CD14-positive monocyte (primary cell): ENCODE measurements around the gene MITF. TPM values are rescaled to one million over a fixed set of nuclear protein-coding genes. Genes with fewer than 3 reads are reported as not detected.

Experiments
- DNase-seq, 3 donors: peaks; one replicate each; pipeline ENCODE4 v3.0.0-alpha.2; 2011 to 2022
- H2AFZ ChIP-seq: 2 replicates; pipeline ENCODE4 v1.6.0; 2012; ENCODE audit warnings: mild to moderate bottlenecking, low read depth, low read length, inconsistent platforms; ENCODE audit not compliant: insufficient read depth, poor library complexity, severe bottlenecking
- H3K27ac ChIP-seq, 2 donors: 1 replicate in 1 of 2; 2 replicates in 1 of 2; pipeline ENCODE4 v1.5.1; 2012 to 2013; ENCODE audit warnings: low read length in 2 of 2, control low read depth in 1 of 2, inconsistent platforms in 1 of 2, low read depth in 1 of 2, mild to moderate bottlenecking in 1 of 2
- H3K27me3 ChIP-seq, 2 donors: one replicate each; pipeline versions ENCODE4 v1.6.0 to v1.6.1; 2011 to 2013; ENCODE audit warnings: low read length in 2 of 2; ENCODE audit not compliant: control insufficient read depth in 2 of 2, insufficient read depth in 2 of 2
- H3K36me3 ChIP-seq, 2 donors: replicated peaks in 1 of 2; 1 replicate in 1 of 2; 2 replicates in 1 of 2; pipeline versions ENCODE4 v1.5.1 to v1.6.1; 2012 to 2013; ENCODE audit warnings: low read length in 2 of 2, control low read depth in 1 of 2, inconsistent platforms in 1 of 2, mild to moderate bottlenecking in 1 of 2; ENCODE audit not compliant: insufficient read depth in 2 of 2, control insufficient read depth in 1 of 2
- H3K4me1 ChIP-seq, 2 donors: 1 replicate in 1 of 2; 2 replicates in 1 of 2; pipeline versions ENCODE4 v1.5.1 to v1.6.1; 2012 to 2013; ENCODE audit warnings: low read length in 2 of 2, control low read depth in 1 of 2, inconsistent platforms in 1 of 2, mild to moderate bottlenecking in 1 of 2, moderate library complexity in 1 of 2; ENCODE audit not compliant: insufficient read depth in 2 of 2, control insufficient read depth in 1 of 2
- H3K4me2 ChIP-seq: replicated peaks from 2 replicates; pipeline ENCODE3; 2012; ENCODE audit warnings: low read length, moderate library complexity, mild to moderate bottlenecking; ENCODE audit not compliant: poor library complexity, severe bottlenecking; ENCODE audit errors: extremely low read depth
- H3K4me3 ChIP-seq, 3 experiments: fragments of 200-600 bp in 1 of 3; sonication (generic) in 1 of 3; replicated peaks in 1 of 3; 1 replicate in 2 of 3; 2 replicates in 1 of 3; pipeline ENCODE4 v1.5.1; 2011 to 2013; ENCODE audit warnings: low read length in 3 of 3, mild to moderate bottlenecking in 3 of 3, control low read depth in 2 of 3, low read depth in 2 of 3, inconsistent platforms in 1 of 3, moderate library complexity in 1 of 3
- H3K79me2 ChIP-seq: 2 replicates; pipeline ENCODE4 v1.6.0; 2012; ENCODE audit warnings: mild to moderate bottlenecking, control low read depth, inconsistent platforms, low read length, moderate library complexity; ENCODE audit not compliant: insufficient read depth
- H3K9ac ChIP-seq: 2 replicates; pipeline ENCODE4 v1.6.0; 2017; ENCODE audit warnings: low read length, mild to moderate bottlenecking; ENCODE audit not compliant: insufficient read depth, poor library complexity, severe bottlenecking
- H3K9me3 ChIP-seq, 2 donors: replicated peaks in 1 of 2; 1 replicate in 1 of 2; 2 replicates in 1 of 2; pipeline versions ENCODE4 v1.5.1 to v1.6.1; 2012 to 2013; ENCODE audit warnings: low read length in 2 of 2, control low read depth in 1 of 2; ENCODE audit not compliant: control insufficient read depth in 1 of 2, insufficient read depth in 1 of 2
- H4K20me1 ChIP-seq: 2 replicates; pipeline ENCODE4 v1.6.0; 2012; ENCODE audit warnings: mild to moderate bottlenecking, low read length, control low read depth, moderate library complexity; ENCODE audit not compliant: insufficient read depth
- H3K27ac Mint-ChIP-seq, 7 donors: one replicate each; pipeline ENCODE4 v1.8.0; 2020; ENCODE audit warnings: mild to moderate bottlenecking in 7 of 7, mixed read lengths in 7 of 7, moderate library complexity in 6 of 7, inconsistent platforms in 2 of 7
- H3K27me3 Mint-ChIP-seq, 3 donors: one replicate each; pipeline ENCODE4 v1.8.0; 2021 to 2022; ENCODE audit warnings: low read depth in 3 of 3, mild to moderate bottlenecking in 3 of 3, mixed read lengths in 3 of 3, moderate library complexity in 3 of 3, inconsistent platforms in 1 of 3
- H3K36me3 Mint-ChIP-seq, 2 donors: one replicate each; pipeline ENCODE4 v1.8.0; 2020; ENCODE audit warnings: mixed read lengths in 2 of 2, inconsistent platforms in 1 of 2, mild to moderate bottlenecking in 1 of 2
- H3K4me1 Mint-ChIP-seq: one replicate; pipeline ENCODE4 v1.8.0; 2020; ENCODE audit warnings: mild to moderate bottlenecking, mixed read lengths
- H3K4me3 Mint-ChIP-seq, 2 donors: one replicate each; pipeline ENCODE4 v1.8.0; 2020; ENCODE audit warnings: mild to moderate bottlenecking in 2 of 2, mixed read lengths in 2 of 2, moderate library complexity in 1 of 2
- H3K9me3 Mint-ChIP-seq, 7 donors: one replicate each; pipeline ENCODE4 v1.8.0; 2020 to 2022; ENCODE audit warnings: mixed read lengths in 7 of 7, mild to moderate bottlenecking in 6 of 7, moderate library complexity in 6 of 7, inconsistent platforms in 2 of 7
- CTCF ChIP-seq: fragments of 200-600 bp; IDR thresholded peaks from one replicate; pipeline ENCODE4 v1.8.0; 2022; ENCODE audit warnings: antibody characterized with exemption, mild to moderate bottlenecking
- whole genome bisulfite sequencing: methylation state at CpG from one replicate; pipeline ENCODE4 v1.1.5; 2013; ENCODE audit warnings: missing lambda C conversion rate; ENCODE audit not compliant: insufficient coverage; 5-methylcytosine and 5-hydroxymethylcytosine counted together
- intact Hi-C, 2 donors: fragments of 100-400 bp; cut with micrococcal nuclease; formaldehyde crosslinking; loops; one replicate each; pipeline versions ENCODE4 v1.15.0 to v1.15.1; 2023
- polyA plus RNA-seq, 3 donors: library from polyadenylated mRNA; depleted of rRNA in 1 of 3; unstranded in 2 of 3; stranded (reverse) in 1 of 3; fragments of 300-500 nt in 2 of 3; fragments of >200 nt in 1 of 3; fragmentation: Illumina TruSeq in 2 of 3; gene quantifications; 1 replicate in 2 of 3; 2 replicates in 1 of 3; pipeline ENCODE4 v1.2.3, GENCODE V29; 2012 to 2021

Gene MITF
- polyA plus RNA-seq, 3 donors: 7.0 to 15.1 (median 12.1) TPM

- H2AFZ ChIP-seq: no peak overlapping the region
- DNase-seq: no peak
- Mint-ChIP-seq H3K27me3 (no peaks in the 10 kb centered on the region), H3K36me3 (no peaks in the 10 kb centered on the region), H3K9me3 (no peaks in the 10 kb centered on the region), H3K4me1 (peaks cover 6% of the 10 kb centered on the region), H3K27ac (no peak overlapping the region), H3K4me3 (no peak overlapping the region)
- no peaks in the 10 kb centered on the region for H3K27me3 ChIP-seq
- H3K27ac ChIP-seq: no peak overlapping the region
- H4K20me1 ChIP-seq: no peaks in the 10 kb centered on the region
- TF ChIP-seq CTCF: no peak
- H3K79me2 ChIP-seq: no peaks in the 10 kb centered on the region
- no peaks in the 10 kb centered on the region for H3K9me3 ChIP-seq
- H3K4me1 ChIP-seq: no peaks in the 10 kb centered on the region
- WGBS: no CpG with 5 or more reads among the region's 3 CpGs
- intact Hi-C loops: no loop called here
- no peaks in the 10 kb centered on the region for H3K36me3 ChIP-seq
- H3K4me2 ChIP-seq: no peak overlapping the region
- H3K9ac ChIP-seq: no peak overlapping the region
- H3K4me3 ChIP-seq: no peak overlapping the region
Observed at GRCh38 chr3:69861556-69861955, 122.3 kb downstream of the MITF start.

- 100% methylated on average over 2 of the region's 3 CpGs for WGBS
- Mint-ChIP-seq H3K36me3 (no peaks in the 10 kb centered on the region), H3K4me3 (no peak overlapping the region), H3K27ac (no peak overlapping the region), H3K9me3 (no peaks in the 10 kb centered on the region), H3K4me1 (peaks cover under 1% of the 10 kb centered on the region), H3K27me3 (no peaks in the 10 kb centered on the region)
- Histone ChIP-seq H2AFZ (no peak overlapping the region), H3K4me3 (no peak overlapping the region), H3K9ac (no peak overlapping the region), H3K4me2 (no peak overlapping the region), H3K79me2 (no peaks in the 10 kb centered on the region), H3K9me3 (no peaks in the 10 kb centered on the region), H3K36me3 (no peaks in the 10 kb centered on the region), H4K20me1 (no peaks in the 10 kb centered on the region), H3K27me3 (no peaks in the 10 kb centered on the region), H3K27ac (no peak overlapping the region), H3K4me1 (no peaks in the 10 kb centered on the region)
- TF ChIP-seq CTCF: no peak
- intact Hi-C loops: no loop called here
- DNase-seq: no peak
Observed at GRCh38 chr3:69864141-69864540, 124.9 kb downstream of the MITF start.
